Endothelial cell of umbilical vein (primary cell): ENCODE measurements around the gene FGFR4. TPM values are rescaled to one million over a fixed set of nuclear protein-coding genes. Genes with fewer than 3 reads are reported as not detected.

Source experiments
- BruUV-seq: library from RNA; stranded (reverse); fragments of 400-500 nt; replicated peaks from 2 replicates; lab custom pipeline; 2021; lab: Mats Ljungman, UMichigan
- CTCF ChIA-PET: fragments of 300-600, 350-600 bp; sonication (Branson Sonifier 250); formaldehyde crosslinking; loops from one replicate; lab custom pipeline; 2021; ENCODE audit warnings: antibody characterized with exemption, inconsistent platforms; lab: Charles Lee
- POLR2A ChIA-PET: fragments of 300-600, 350-600 bp; sonication (Branson Sonifier 250); formaldehyde crosslinking; loops from one replicate; lab custom pipeline; 2021; ENCODE audit warnings: antibody characterized with exemption, inconsistent platforms; lab: Charles Lee
- DNase-seq: peaks from one replicate; pipeline ENCODE4 v3.0.0-alpha.2; 2011; ENCODE audit warnings: low read depth, low spot score
- FAIRE-seq: peaks from 2 replicates; lab custom pipeline; 2011; peaks lifted over from hg19 to GRCh38; lab: Jason Lieb, UNC
- H2AFZ ChIP-seq: 2 replicates; pipeline ENCODE4 v1.6.0; 2012; ENCODE audit warnings: low read depth, low read length, control low read depth, inconsistent platforms
- H3K27ac ChIP-seq: 2 replicates; pipeline ENCODE4 v1.5.1; 2011; ENCODE audit warnings: low read depth, mild to moderate bottlenecking, control low read depth, low read length, moderate library complexity; ENCODE audit not compliant: insufficient read depth
- H3K27me3 ChIP-seq, 2 experiments: 2 replicates each; pipeline versions ENCODE4 v1.6.0 to v1.6.1; 2011; ENCODE audit warnings: low read length in 2 of 2, mixed read lengths in 1 of 2; ENCODE audit not compliant: control insufficient read depth in 2 of 2, insufficient read depth in 2 of 2
- H3K36me3 ChIP-seq, 2 experiments: 2 replicates in 1 of 2; 3 replicates in 1 of 2; pipeline ENCODE4 v1.5.1; 2011; ENCODE audit warnings: low read length in 2 of 2, mild to moderate bottlenecking in 1 of 2, moderate library complexity in 1 of 2; ENCODE audit not compliant: control insufficient read depth in 2 of 2, insufficient read depth in 2 of 2; ENCODE audit errors: extremely low read depth in 1 of 2
- H3K4me1 ChIP-seq: 3 replicates; pipeline ENCODE4 v1.5.1; 2011; ENCODE audit warnings: mild to moderate bottlenecking, low read length; ENCODE audit not compliant: control insufficient read depth, insufficient read depth; ENCODE audit errors: extremely low read depth
- H3K4me2 ChIP-seq: 2 replicates; pipeline ENCODE4 v1.6.1; 2011; ENCODE audit warnings: low read length, control low read depth, mixed read lengths; ENCODE audit not compliant: insufficient read depth
- H3K4me3 ChIP-seq, 3 experiments: fragments of 200-600 bp in 1 of 3; sonication (generic), shearing (Covaris generic) in 1 of 3; replicated peaks in 1 of 3; 2 replicates each; pipeline ENCODE4 v1.5.1; 2011 to 2016; ENCODE audit warnings: control low read depth in 3 of 3, low read length in 3 of 3, mild to moderate bottlenecking in 2 of 3, inconsistent platforms in 1 of 3, low read depth in 1 of 3, moderate library complexity in 1 of 3; ENCODE audit not compliant: insufficient read depth in 1 of 3
- H3K79me2 ChIP-seq: 2 replicates; pipeline ENCODE4 v1.6.0; 2012; ENCODE audit warnings: low read length, inconsistent platforms; ENCODE audit not compliant: control insufficient read depth, insufficient read depth
- H3K9ac ChIP-seq: replicated peaks from 2 replicates; pipeline ENCODE3; 2011; ENCODE audit warnings: low read length, control low read depth; ENCODE audit not compliant: insufficient read depth; ENCODE audit errors: extremely low read depth
- H3K9me1 ChIP-seq: replicated peaks from 3 replicates; pipeline ENCODE4 v1.6.0; 2011; ENCODE audit warnings: mild to moderate bottlenecking, low read length; ENCODE audit not compliant: control insufficient read depth, insufficient read depth; ENCODE audit errors: extremely low read depth
- H3K9me3 ChIP-seq: replicated peaks from 2 replicates; pipeline ENCODE4 v1.5.1; 2012; ENCODE audit warnings: low read length, inconsistent platforms; ENCODE audit not compliant: control insufficient read depth, insufficient read depth
- H4K20me1 ChIP-seq: replicated peaks from 2 replicates; pipeline ENCODE3; 2011; ENCODE audit warnings: mild to moderate bottlenecking, low read length; ENCODE audit not compliant: control insufficient read depth, insufficient read depth; ENCODE audit errors: extremely low read depth
- CTCF ChIP-seq, 2 donors: IDR thresholded peaks; 1 replicate in 1 of 2; 2 replicates in 1 of 2; pipeline ENCODE4 v1.5.1; 2011; ENCODE audit warnings: low read length in 2 of 2, mild to moderate bottlenecking in 2 of 2, moderate library complexity in 2 of 2, control low read depth in 1 of 2, inconsistent platforms in 1 of 2, low read depth in 1 of 2; ENCODE audit not compliant: insufficient read depth in 1 of 2; ENCODE audit errors: extremely low read depth in 1 of 2
- EZH2 ChIP-seq: IDR thresholded peaks from 2 replicates; pipeline ENCODE4 v1.6.1; 2012; ENCODE audit warnings: borderline replicate concordance, low read depth, mild to moderate bottlenecking, moderate library complexity, low read length, inconsistent platforms; ENCODE audit not compliant: severe bottlenecking
- FOS ChIP-seq: IDR thresholded peaks from 2 replicates; pipeline ENCODE4 v1.6.1; 2011; ENCODE audit warnings: mild to moderate bottlenecking, low read length, moderate library complexity, borderline replicate concordance; ENCODE audit not compliant: insufficient read depth
- GATA2 ChIP-seq: IDR thresholded peaks from 2 replicates; pipeline ENCODE4 v1.7.0; 2011; ENCODE audit warnings: low read depth, mild to moderate bottlenecking, moderate library complexity, mixed read lengths, low read length; ENCODE audit not compliant: insufficient read length, insufficient read depth
- dilution Hi-C: fragments of 300-500 bp; cut with MboI; formaldehyde crosslinking; loops from one replicate; pipeline ENCODE4 v1.15.0; 2019; ENCODE audit warnings: low sequenced_read_pairs; ENCODE audit not compliant: extremely low pct_ligation_motif_present
- intact Hi-C: fragments of 100-400 bp; cut with micrococcal nuclease; formaldehyde crosslinking; loops from one replicate; pipeline ENCODE4 v1.10.0; 2022
- polyA plus RNA-seq, 4 experiments: library from polyadenylated mRNA; depleted of rRNA in 3 of 4; stranded (reverse) in 3 of 4; unstranded in 1 of 4; fragments of >200 nt; gene quantifications; 2 replicates each; pipeline versions ENCODE4 v1.2.1 to v1.2.3, GENCODE V29; 2011 to 2012; ENCODE audit warnings: missing spikeins in 1 of 4
- total RNA-seq: library from RNA; stranded (reverse); gene quantifications from 2 replicates; pipeline ENCODE4 v1.2.3, GENCODE V29; 2021

The FGFR4 gene
- total and polyA plus RNA-seq, 2 donors (not counting 3 experiments of a cell fraction or from before 2014, with no cell fraction given) = 1.9 to 2.9 TPM

- no peaks in the 10 kb centered on the region for H4K20me1 ChIP-seq
- no peaks in the 10 kb centered on the region for H3K79me2 ChIP-seq
- H3K9me1 ChIP-seq = no peaks in the 10 kb centered on the region
- intact Hi-C loops = loop anchor here (1.0 kb wide), 1 partner anchor 40 kb away; no protein-coding TSS in a partner anchor
- H3K27me3 ChIP-seq = no peaks in the 10 kb centered on the region
- H3K27ac ChIP-seq = no peak overlapping the region
- DNase-seq (peak; percentile 86), FAIRE-seq (peak; percentile 91)
- no peak overlapping the region for H2AFZ ChIP-seq
- ChIA-PET CTCF (interaction anchor here (0.5 to 8.6 kb wide), 43 partner anchors 8 to 414 kb away, joined by 3 to 274 read pairs (median 4); partner anchors contain the start of genes FGFR4, NSD1, PFN3 and UIMC1), POLR2A (interaction anchor here (0.5 to 1.2 kb wide), 3 partner anchors 9 to 122 kb away, joined by 4 to 12 read pairs (median 6); partner anchors contain the start of gene UIMC1)
- no peak overlapping the region for H3K4me2 ChIP-seq
- peak; percentile 77 to 80 for TF ChIP-seq CTCF (IDR thresholded peaks at IDR 0.05; ENCODE audit: extremely low read depth in 1 of 2, insufficient read depth in 1 of 2, low read depth in 1 of 2, low read length in 2 of 2)
- TF ChIP-seq GATA2 = no peak
- TF ChIP-seq EZH2 = no peak
- TF ChIP-seq FOS = no peak
- H3K4me1 ChIP-seq = no peaks in the 10 kb centered on the region
- dilution Hi-C loops = no loop called here
- no peak overlapping the region for H3K9ac ChIP-seq
- no peak overlapping the region for H3K4me3 ChIP-seq
- no peaks in the 10 kb centered on the region for H3K36me3 ChIP-seq
- H3K9me3 ChIP-seq = no peaks in the 10 kb centered on the region
- no TSS peak for BruUV-seq
Observed at GRCh38 chr5:177071666-177072385, 14.9 kb upstream of the FGFR4 start.
